Measurements from ENCODE around the gene ADAM30.
"Not testable (repeated sequence)": the region's sequence is repeated elsewhere in the genome, so short reads cannot be mapped to it uniquely, and the experiment has no call there.

Gene ADAM30

GRCh38 chr1:119858126-119858525 lies 38.2 kb downstream of the ADAM30 start:
- no peak overlapping the region for H3K4me3 ChIP-seq (ENCODE audit: low read depth, low read length)
- TF ChIP-seq, protein P1, sequence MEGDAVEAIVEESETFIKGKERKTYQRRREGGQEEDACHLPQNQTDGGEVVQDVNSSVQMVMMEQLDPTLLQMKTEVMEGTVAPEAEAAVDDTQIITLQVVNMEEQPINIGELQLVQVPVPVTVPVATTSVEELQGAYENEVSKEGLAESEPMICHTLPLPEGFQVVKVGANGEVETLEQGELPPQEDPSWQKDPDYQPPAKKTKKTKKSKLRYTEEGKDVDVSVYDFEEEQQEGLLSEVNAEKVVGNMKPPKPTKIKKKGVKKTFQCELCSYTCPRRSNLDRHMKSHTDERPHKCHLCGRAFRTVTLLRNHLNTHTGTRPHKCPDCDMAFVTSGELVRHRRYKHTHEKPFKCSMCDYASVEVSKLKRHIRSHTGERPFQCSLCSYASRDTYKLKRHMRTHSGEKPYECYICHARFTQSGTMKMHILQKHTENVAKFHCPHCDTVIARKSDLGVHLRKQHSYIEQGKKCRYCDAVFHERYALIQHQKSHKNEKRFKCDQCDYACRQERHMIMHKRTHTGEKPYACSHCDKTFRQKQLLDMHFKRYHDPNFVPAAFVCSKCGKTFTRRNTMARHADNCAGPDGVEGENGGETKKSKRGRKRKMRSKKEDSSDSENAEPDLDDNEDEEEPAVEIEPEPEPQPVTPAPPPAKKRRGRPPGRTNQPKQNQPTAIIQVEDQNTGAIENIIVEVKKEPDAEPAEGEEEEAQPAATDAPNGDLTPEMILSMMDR (IDR thresholded peaks at IDR 0.05; ENCODE audit: control insufficient read depth, extremely low read depth, insufficient read depth) = no peak
- DNase-seq (ENCODE audit: low read depth) = no peak

DNA sequence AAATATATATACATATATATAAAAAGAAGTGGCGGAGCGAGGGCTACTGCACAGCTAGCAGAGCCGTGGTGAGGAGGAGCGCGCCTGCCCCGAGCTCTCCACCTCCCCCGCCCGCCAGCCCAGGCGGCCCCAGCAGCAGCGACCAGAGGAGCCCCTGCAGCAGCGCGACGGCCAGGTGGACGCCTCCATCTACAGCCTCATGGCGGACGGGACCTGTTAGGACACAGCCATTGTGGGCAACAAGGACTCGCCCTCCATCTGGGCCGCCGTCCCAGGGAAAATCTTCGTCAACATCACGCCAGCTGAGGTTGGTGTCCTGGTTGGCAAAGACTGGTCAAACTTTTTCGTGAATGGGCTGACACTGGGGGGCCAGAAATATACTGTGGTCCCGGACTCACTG lies 43.2 kb downstream of the ADAM30 start:
- no peak for DNase-seq (ENCODE audit: low read depth)
- H3K4me3 ChIP-seq (ENCODE audit: low read depth, low read length) = no peak overlapping the region
- TF ChIP-seq, protein P1 (IDR thresholded peaks at IDR 0.05; ENCODE audit: control insufficient read depth, extremely low read depth, insufficient read depth) = no peak

- DNase-seq (ENCODE audit: low read depth); H3K4me3 ChIP-seq (ENCODE audit: low read depth, low read length): not testable (repeated sequence)
Observed at GRCh38 chr1:119844206-119844605, 52.1 kb downstream of the ADAM30 start.
